NCI-H187 treated with DMSO at 0.1 percent for 48 hours (cell line): ENCODE data around the gene FCRLB.
A peak's percentile ranks its signal among the peaks of the same experiment; 100 is the strongest.
"Not testable (repeated sequence)": the region's sequence is repeated elsewhere in the genome, so short reads cannot be mapped to it uniquely, and the experiment has no call there.

Experiments
- DNase-seq: peaks from one replicate; lab custom pipeline; 2025; lab: John Stamatoyannopoulos, UW

FCRLB gene

DNA sequence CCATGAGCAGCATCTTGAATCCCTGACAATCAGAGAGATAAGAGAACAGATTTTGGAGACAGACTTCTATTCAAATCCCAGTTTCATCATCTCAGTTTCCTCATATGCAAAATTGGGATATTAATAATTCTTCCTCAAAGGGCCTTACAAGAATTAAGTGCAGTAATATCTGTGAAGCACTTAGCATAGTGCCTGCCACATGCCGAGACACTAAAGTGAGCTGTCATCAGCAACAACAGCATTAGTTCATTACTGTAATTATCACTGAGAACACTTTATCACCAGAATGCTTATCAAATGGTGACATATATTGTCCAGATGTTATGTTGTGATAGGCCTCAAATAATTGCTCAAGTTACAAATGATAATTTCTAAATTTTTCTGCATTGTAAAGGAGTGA, 922 bp upstream of the FCRLB start:
- no peak for DNase-seq

DNA sequence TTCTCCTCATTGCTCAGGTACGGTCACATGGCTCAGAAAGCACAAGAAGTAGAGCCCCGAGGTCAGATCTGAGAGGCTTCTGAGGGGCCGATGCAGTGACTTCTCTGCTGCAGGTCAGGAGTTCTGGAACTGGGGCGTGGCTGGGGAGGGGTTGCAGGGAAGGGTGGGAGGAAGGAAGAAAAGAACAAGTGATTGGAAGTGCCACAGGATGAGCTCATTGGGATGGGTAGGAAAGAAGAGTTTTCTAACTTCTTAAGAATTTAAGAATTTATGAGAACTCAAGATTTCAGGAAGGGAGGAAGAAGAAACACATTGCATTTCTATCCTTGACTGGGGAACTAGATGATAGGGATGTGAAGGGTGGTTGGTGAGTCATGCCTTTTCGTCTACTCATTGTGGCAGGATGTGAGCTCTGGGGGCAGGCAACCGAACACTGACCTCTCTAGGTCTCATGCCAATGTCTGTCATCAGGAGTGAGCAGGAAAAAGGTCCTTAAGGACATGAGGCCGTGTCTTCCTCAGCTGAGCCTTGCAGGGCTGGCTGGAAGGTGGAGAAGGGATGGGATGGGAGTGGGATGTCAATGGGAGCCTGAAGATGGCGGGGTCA, 497 bp downstream of the FCRLB start:
- no peak for DNase-seq

DNA sequence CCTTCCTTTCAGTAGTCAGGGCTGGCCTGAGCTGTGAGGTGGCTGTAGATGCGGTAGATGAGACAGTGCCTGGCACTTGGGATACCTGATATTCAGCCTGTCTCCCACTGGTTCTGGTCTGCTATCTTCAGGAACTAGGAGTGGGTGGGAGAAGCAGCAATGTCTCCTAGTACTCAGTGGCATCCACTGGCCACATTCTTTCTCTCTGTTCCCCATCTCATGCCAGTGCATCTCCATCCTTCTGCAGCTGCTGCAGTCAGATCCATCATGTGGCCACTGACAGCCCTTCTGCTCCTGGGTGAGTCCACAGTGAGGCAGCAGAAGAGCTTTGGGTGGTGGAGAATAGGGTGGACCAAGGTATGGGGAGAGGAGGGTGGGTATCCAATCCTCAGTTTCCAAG, 1.1 kb downstream of the FCRLB start:
- no peak for DNase-seq

DNA sequence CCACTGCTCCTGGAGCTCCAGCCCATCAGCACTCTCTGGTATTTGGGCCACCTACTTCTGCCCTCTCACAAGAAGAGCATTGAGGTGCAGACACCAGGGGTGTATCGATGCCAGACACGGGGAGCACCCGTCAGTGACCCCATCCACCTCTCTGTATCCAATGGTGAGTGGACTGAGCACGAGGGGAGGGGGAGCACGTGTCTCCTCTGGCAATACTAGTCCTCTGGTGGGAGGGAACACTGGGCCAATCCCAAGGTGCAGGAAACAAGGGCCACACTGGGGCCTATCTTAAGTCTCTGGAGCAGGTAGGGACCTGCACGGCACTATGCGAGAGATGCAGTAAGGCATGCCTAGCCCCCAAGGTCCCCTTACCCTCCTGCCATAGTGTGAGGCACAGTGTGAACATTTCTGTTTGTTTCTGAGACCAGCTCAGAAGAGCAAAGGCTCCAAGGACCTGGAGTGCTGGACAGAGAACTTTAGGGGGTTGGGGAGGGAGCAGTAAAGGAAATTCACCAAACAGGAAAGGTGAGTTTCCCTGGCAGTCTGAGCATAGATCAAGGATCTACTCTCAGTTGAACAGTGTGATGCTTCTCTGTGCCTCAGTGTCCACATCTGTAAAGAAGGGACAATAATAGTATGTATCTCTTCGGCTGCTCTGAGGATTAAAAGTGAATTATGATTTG, 2.3 kb downstream of the FCRLB start:
- DNase-seq: no peak

DNA sequence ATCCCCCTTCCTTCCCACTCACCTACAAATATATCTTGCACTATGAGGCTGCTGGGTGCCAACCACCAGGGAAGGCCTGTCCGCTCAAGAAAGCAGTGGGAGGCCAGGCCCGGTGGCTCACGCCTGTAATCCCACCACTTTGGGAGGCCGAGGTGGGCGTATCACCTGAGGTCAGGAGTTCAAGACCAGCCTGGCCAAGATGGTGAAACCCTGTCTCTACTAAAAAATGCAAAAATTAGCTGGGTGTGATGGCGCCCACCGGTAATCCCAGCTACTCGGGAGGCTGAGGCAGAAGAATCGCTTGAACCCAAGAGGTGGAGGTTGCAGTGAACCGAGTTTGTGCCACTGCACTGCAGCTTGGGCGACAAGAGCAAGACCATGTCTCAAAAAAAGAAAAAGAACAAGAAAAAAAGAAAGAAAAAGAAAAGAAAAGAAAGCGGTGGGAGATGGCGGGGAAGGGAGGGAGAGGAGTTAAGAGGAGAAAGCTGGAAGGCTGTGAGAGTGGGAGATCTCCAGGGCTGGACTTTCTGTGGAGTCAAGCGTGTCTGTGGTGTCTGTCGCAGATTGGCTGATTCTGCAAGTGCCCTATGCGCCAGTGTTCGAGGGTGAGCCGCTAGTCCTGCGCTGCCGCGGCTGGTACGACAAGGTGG, 4.0 kb downstream of the FCRLB start:
- DNase-seq: not testable (repeated sequence)

DNA sequence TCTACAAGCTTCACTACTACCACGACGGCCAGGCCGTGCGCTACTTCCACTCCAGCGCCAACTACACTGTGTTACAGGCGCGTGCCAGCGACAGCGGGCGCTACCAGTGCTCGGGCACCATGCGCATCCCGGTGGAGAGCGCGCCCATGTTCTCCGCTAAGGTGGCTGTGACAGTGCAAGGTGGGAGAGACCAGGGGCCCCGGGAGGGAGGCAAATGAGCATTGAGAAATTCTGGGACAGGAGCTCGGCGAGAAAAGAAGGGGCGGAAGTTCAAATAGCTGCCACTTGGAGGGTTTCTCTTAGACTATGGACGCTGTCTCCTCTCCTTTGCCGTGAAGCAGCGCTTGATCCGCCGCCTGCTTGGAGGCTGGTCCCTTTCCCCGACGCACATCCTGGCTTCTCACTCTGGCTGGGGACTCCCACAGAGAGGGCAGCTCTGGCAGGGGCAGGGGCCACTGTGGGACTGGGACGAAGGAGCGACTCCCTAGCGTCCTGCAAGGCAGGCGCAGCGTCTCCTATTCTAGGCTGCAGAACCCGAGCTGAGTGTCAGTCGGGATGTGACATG, 4.6 kb downstream of the FCRLB start:
- no peak for DNase-seq

DNA sequence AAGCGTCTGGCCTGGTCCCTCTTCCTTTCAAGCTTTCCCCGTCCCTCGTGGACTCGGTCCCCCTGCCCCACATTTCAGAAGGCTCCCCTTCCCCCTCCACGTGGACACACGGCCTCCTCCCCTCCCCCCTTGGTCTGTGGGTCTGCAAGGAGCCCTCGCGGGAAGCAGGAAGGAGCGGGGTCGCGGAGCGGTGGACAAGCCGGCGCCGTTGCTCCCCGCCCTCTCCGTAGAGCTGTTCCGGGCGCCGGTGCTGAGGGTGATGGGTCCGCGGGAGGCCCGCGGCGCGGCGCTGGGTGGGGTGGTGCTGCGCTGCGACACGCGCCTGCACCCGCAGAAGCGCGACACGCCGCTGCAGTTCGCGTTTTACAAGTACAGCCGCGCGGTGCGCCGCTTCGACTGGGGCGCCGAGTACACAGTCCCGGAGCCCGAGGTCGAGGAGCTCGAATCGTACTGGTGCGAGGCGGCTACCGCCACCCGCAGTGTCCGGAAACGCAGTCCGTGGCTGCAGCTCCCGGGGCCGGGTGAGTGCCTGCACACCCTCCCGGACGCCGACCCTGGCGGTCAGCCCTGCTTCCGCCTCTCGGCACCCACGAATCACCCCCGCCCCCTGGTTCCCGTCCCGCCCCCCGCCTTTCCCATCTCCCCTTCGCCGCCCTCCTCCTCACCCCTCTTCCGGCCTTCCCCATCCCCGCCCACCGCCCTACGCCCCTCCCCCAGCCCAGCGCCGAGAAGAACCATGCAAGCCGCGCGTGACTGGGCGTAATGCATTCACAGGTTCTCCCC, 5.3 kb downstream of the FCRLB start:
- no peak for DNase-seq

DNA sequence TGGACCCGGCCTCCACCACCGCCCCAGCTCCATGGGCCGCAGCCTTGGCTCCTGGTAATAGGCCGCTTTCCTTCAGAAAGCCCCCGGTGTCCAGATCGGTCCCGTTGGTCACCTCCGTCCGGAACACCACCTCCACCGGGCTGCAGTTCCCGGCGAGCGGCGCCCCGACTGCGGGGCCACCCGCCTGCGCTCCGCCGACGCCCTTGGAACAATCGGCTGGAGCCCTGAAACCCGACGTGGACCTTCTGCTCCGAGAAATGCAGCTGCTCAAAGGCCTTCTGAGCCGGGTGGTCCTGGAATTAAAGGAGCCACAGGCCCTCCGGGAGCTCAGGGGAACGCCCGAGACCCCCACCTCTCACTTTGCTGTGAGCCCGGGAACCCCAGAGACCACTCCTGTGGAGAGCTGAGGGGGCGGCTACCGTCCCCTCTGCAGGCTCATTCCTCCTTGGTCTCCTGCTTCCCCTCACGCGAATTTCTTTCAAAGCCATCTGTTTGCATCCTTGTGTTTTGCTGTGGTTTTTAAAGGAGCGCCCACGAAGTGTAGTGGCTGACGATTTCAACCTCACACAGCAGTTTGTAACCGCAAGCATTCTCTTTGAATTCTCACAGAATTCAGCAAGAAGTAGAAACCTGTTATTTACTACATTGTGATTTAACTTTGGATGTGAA, 6.0 kb downstream of the FCRLB start:
- no peak for DNase-seq

DNA sequence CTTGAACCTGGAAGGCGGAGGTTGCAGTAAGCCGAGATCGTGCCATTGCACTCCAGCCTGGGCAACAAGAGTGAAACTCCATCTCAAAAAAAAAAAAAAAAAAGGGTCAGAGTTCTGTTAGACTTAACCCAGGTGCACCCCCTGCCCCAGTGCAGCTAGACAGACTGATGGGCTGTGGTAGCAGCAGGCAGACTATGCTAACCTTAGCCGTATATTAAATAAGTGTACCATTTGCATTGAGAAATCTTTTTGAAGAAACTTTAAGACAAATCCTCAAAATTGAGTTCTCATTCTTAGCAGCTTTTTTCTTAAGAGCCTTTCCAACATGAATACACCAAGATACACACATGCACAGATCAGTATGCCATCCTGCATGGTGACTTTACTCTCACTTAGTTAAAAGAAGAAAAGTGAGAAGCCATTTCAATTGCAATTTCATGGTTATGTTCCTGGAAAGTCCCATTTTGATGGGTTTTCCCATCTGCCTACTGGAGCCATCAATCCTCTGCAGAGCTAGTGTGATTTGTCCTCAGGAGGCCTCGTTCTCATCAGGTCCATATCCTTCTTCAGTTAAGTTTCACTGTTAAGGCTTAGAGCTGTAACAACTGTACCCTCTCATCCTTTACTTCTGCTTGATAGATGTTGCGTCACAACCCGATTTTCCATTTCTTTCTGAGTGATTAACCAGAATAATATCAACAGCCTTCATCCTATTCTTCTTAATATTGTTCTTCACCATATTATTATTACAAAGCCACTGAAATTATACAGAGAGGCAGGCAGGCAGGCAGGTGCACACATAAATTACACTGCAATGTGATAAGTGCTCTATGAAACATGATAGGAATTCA, 7.3 kb downstream of the FCRLB start:
- no peak for DNase-seq

DNA sequence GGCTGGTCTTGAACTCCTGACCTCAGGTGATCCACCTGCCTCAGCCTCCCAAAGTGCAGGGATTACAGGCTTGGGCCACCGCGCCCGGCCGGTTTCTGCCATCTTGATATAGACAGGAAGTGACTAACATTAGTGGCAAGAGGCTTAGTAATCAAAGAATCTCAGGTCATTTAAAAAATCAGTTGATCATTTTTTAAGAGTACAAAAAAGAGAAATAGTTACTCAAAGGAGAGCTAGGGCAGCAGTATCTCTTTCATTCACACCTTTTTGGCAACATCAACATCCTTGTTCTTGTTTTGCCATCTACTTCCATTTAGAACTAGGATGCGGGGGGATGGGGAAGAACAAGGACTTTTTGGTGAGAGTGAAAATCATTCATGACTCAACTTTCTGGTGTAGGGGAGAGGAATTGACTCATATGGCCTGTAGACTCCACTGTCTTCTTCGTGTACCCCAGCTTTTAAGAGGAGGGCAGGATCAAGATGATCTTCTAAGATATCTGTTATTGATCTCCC, 8.8 kb downstream of the FCRLB start:
- no peak for DNase-seq

DNA sequence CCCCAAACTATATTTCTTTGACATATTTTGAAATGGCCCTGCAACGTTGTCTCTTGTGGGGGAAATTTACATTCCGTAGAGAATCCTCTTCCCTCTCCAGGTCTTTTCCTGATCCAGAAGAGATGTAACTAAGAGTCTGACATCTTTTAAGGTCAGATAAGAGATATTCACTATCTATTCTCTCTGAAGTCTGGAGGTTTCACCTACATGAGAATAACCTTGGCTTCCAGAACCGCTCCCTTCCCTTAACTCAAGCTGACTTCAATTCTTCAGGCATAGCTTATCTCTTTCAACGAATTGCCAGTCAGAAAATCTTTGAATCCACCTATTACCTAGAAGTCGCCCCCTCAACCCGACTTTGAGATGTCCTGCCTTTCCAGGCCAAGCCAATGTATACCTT, 9.9 kb downstream of the FCRLB start:
- DNase-seq: no peak

DNA sequence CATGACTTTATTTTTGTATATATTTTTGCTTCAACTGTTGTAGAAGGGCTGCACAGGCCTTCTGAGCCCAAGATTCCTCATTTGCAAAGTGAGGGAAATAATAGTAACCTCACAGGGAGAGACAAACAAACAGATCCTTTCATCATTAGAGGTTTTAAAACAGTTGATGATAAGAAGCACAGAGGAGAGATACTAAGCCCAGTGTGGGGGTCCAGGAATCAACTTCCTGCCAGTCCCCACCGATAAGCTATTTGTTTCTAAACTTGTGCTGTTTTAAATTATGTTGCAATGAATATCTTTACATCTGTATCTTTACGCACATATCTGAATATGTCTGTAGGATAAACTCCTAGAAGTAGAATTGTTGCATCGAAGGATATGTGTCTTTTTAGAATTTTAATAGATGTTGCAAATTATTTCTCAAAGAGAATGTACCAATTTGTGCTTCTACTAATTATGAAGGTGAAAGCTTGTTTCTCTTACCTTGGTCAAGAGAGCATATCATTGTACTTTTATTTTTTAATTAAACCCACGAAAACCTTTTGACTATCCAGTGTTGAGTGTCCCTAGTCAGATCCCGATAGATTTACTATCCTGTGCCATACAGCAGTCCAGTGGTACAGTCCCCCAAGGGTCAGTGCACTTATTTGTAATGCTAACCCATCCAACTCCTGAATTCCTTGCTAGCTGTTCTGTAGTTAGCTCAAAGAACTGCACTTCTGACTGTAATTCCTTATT, 10.8 kb downstream of the FCRLB start:
- no peak for DNase-seq

DNA sequence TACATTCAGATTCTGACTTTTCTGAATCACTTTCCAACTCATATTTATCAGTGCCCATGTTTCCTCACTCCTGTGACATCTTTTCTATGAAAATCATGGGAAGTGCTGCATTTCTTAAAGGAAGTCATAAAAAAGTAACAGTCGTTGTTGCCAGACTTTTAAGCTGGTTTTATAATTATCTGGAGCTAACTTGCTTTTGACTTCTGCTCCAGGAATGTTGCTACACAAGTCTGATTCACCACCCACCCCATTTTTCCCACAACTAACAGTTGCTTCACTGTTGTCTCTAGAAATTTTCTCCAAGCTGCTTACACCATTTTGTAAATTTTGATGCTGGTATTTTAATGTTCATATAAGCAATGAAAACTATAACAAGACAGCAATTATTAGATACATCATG, 12.2 kb downstream of the FCRLB start:
- no peak for DNase-seq

DNA sequence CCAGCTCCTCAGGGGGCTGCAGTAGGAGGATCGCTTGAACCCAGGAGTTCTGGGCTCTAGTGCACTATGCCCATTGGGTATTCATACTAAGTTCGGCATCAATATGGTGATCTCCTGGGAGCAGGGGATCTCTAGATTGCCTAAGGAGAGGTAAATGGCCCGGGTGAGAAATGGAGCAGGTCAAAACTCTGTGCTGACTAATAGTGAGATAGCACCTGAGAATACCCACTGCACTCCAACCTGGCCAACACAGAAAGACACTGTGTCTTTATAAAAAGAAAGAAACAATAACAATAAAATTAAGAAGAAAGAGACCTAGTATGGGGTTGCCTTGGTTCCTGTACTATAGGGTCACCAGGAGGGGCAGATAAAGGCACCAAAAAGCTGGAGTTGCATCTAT, 14.5 kb downstream of the FCRLB start:
- DNase-seq: no peak

DNA sequence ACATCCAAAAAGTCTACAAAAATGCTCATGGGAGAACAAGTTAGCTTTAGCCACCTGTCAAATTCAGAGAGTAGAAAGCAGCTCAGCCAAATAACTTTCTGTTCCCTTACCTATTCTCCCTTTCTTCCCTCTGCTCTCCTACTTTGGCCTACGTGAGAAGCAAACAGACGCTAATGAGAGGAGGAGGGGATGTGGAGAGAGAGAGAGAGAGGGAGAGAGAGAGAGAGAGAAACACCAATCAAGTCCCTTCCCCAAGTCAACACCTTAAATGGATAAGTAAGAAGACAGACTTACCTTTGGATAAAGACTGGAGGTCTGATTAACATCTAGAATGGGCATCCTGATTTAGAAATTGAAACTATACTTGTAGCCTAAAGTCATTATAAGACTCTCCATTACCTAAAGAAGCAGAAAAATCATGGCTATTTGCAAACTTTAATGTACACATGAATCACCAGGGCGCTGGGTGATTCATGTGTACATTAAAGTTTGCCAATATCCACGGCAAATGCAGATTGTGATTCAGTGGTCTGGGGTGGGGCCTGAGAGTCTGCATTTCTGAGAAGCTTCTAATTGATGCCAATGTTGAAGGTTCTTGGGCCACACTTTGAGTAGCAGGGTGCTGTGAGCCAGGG, 15.1 kb downstream of the FCRLB start:
- DNase-seq: no peak

DNA sequence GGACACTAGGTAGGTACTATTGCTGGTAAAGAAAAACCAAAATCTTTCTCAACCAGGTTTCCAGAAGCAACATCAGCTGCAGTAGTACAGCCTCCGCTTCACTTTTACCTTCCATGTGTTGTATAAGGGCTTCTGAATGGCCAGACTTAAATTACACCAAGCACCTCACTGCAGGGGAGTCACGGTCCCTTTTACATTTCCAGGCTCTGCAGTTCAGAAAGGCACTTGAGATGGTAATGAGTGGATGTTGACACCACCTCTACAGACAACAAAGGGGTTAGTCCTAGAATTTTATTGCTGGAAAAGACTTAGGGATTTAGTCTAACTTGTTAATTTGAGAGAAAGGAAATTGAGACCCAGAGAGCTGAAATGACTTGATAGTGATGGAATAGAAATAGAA, 16.3 kb downstream of the FCRLB start:
- peak; percentile 38 for DNase-seq

DNA sequence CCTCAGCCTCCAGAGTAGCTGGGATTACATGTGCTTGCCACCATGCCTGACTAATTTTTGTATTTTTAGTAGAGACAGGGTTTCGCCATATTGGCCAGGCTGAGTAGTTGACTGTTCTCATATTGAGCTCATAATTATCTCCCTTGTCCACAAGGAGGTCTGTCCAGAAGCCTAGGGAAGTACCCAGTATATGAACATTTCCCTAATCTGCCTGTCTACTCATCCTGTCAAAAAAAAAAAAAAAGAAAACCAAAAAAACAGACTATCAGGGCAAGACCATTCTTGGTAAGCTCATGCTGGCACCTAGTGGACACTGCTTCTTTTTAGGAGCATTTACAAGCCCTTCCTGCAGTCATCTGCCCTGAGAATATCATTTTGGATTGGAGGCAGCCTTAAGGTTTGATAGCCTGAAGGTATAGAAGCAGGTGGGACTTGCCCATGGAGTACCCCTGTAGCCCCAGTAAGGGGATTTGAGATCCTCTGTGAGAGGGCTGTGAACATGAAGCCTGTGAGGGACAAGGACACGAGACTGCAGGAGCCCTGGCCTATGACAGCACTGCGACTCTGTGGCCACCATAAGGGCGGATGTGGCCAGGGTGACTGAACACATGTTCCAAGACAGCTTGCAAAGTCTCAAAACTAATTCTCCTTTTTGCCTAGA, 17.4 kb downstream of the FCRLB start:
- DNase-seq: no peak

DNA sequence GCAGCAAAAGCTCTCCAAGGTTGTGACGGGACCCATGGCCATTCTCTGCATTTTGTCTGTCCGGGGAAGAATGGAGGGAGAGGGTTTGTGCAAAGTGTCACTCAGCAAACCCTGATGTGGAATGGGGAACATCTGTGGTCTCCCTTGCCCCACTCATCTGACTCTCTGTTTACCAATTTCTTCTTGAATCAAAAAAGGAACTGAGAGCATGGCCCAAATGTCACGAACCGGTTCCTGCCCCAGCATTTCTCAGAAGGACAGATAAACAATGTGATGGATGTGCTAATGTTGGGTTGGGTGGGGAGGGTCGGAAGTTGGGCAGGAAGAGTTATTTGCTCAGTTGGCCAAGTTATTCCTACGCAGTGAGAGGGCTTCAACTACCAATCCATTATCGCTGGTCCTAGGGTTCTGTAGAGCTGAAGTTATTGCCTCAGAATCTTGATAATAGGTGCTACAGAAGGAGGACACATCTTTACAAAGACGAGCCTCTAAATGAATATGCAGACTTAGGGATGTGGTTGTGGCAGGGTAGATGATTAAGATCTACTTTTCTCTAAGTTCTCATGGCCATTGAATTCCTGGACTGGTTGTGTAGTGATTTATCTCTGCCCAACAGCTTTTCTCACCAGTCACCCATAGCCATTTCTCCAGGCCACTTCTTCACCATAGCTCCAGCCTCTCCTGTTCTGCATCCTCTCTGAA, 18.7 kb downstream of the FCRLB start:
- DNase-seq: no peak
